ENCODE results near the gene C19orf33.
"Not testable (repeated sequence)": the region's sequence is repeated elsewhere in the genome, so short reads cannot be mapped to it uniquely, and the experiment has no call there.

The C19orf33 gene

DNA sequence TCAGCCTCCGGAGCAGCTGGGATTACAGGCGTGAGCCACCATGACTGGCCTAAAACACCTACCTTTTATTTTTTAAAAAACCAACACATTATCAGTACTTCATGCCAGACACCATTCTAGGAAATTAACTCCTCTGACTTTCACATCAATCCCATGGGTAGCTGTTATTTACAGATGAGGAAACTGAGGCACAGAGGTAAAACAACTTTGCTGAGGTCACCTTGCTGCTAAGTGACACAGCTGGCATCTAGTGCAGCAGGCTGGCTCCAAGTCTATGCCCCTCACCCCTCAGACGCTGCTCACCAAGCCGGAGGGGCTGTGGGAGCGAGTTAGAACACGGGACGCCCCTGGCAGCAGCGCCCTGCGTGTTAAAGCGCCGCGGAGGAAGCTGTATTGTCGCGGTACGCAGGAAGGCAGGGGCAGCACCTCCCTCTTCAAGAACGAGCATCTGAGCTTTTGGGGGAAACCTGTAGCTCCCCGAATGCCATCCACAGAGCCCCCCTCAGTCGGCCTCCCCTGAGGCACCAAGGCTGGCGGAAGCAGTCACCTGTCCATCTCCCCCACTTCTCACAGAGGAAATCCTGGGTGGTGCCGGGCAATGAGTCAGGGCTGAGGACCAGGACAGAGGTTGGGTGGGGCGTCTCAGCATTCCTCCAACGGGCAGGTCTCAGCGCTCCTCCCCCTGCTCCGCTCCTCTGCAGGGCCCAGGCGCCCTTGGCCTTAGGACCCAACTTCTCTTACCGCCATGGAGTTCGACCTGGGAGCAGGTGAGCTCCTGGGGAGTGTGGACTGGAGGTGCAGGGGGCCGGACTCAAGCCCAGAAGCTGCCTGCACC, at the start of gene C19orf33:
C19orf33 (plus strand) TSS at position 735 of the 835 bp plus-strand sequence; CDS start at position 746, 11 bp downstream.
- no peak for DNase-seq

- DNase-seq: no peak
Measured at GRCh38 chr19:38255383-38256014, 48.6 kb upstream of the C19orf33 start.

- DNase-seq: not testable (repeated sequence)
Measured at GRCh38 chr19:38261942-38262341, 42.1 kb upstream of the C19orf33 start.

DNA sequence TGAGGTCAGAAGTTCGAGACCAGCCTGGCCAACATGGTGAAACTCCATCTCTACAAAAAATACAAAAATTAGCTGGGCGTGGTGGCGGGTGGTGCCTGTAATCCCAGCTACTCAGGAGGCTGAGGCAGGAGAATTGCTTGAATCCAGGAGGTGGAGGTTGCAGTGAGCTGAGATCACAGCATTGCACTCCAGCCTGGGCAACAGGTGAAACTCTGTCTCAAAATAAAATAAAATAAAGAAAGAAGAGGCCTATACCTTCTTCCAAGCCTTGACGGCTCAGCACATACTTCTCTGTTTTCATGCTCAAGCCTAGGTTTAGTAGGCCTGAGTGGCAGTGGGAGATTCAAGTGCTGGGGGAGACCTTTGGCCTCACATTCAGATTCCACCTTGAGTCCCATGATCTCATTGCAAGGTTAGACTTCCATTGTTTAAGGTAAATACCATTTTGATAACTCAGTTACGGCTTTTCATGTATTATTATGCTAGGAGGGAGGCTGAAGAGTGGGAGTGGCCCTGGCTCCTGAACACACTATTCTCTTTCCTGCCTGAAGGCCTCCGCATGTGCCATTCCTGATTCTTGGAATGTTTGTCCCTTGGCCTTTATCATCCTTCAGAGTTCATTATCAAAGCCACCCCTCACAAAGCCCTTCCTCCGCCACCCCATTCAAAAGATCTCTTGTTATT, 41.3 kb upstream of the C19orf33 start:
- no peak for DNase-seq

DNA sequence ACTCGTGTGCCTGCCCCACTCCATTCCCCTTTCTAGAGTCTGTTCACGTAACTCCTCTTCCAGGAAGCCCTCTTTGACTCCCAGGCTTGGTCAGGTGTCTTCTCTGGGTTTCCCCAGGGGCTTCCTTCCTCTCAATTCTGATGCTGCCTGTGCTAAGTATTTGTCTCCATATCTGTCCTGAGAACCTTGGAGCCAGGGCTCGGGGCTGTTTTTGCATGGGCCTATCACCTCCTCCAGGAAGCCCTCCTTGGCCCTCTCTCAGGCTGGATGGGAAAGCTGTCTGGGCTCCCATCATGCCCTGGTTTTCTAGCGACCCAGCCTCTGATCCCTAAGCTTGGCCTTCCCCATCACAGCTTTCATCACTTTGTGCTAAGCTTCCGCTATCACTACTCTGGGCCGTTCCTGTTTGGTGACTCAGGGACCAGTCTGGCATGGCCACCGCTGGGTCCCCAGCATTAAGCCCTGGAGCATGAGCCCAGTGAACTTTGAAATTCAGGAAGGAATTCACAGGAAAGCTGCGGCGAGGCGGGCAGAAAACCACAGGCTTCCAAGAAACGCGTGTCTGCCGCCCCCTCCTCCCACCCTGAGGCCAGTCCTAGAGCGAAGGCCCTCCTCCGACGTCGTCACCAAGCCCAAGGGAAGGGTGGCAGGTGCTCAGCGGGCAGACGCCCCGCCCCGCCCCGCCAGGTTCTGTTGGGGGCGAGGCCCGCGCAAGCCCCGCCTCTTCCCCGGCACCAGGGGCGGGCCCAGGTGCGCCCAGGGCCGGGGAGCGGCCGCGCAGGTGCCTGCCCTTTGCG, 40.2 kb upstream of the C19orf33 start:
- DNase-seq: no peak

GRCh38 chr19:38264486-38265212, 39.4 kb upstream of the C19orf33 start, which contains the start of gene SPINT2:
Gene SPINT2, plus strand, starts transcription at chr19:38264573. Its CDS starts 320 bp downstream, at chr19:38264893.
- DNase-seq: no peak

DNA sequence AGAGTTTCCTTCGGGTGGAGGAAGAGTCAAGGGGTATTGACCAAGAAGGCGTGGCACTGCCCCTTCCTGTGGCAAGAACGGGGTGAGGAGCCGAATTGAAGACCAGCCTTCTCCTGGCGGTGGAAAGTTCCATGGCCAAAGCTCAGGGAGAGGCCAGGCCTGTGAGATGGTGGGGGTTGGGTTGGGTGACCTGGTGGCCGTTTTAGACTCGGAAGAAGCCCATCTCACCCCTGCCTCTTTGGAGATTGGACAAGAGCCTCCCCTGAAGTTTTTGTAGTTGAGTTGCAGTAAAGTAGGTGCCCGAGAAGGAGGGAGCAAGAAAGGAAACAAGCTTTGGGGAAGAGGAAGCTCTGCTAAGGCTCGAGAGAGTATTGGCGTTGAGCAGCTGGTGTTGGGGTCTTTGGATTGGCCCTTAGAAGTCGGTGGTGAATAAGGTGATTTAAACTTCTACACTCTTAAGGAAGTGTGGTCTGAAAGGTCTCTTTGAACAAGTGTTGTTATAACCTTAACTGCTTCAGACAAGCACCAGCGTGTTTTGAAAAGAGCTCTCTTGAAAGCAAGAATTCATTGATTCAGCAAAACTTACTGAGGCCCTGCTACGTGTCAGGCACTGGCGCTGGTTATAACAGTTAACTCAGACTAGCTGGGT, 38.7 kb upstream of the C19orf33 start:
- no peak for DNase-seq

DNA sequence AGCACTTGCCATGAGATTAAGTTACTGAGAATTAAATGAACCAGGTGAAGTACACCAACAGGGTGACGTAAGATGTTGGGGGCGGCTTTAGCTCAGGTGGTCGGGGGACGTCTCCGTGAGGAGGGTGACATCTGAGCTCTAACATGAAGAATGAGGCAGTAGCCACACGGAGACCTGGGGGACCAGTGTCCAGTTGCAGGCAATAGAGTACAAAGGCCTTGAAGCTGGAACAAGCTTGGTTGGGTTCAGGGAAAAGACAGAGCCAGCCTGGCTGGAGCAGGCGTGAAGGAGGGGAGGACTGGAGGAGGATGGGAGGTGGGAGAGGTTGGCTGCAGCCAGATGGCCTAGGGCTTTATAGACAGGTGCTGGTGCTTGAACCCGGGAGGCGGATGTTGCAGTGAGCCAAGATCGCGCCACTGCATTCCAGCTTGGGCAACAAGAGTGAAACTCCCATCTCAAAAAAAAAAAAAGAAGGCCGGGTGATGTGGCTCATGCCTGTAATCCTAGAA, 38.1 kb upstream of the C19orf33 start:
- no peak for DNase-seq

- no peak for DNase-seq
Measured at GRCh38 chr19:38266981-38267597, 37.0 kb upstream of the C19orf33 start.

- no peak for DNase-seq
Measured at GRCh38 chr19:38267761-38268483, 36.1 kb upstream of the C19orf33 start.

GRCh38 chr19:38268539-38268938, 35.5 kb upstream of the C19orf33 start:
- DNase-seq: no peak

- DNase-seq: no peak
Measured at GRCh38 chr19:38270587-38271167, 33.4 kb upstream of the C19orf33 start.

- no peak for DNase-seq
Measured at GRCh38 chr19:38273499-38273898, 30.6 kb upstream of the C19orf33 start.

- no peak for DNase-seq
Measured at GRCh38 chr19:38274739-38275138, 29.3 kb upstream of the C19orf33 start.

- DNase-seq: no peak
Measured at GRCh38 chr19:38276942-38277517, 27.0 kb upstream of the C19orf33 start.

DNA sequence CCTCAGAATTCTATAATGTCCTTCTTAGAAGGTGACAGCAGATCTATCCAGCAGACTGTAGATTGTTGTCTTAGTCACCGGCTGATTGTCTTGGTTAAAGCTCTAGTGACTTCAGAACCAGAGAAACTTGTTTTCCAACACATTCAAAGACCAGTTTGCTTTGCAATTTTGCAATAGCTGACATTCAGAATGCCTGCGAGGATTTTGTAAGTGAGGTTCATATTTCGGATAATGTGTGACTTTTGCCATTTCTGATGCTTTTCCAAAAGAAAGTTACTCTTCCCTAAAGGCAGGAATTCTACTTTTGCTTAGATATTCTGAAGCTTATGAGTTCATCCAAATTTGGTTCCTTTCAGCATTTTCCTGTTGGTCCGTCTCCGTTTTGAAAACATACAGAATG, 26.5 kb upstream of the C19orf33 start:
- no peak for DNase-seq

DNA sequence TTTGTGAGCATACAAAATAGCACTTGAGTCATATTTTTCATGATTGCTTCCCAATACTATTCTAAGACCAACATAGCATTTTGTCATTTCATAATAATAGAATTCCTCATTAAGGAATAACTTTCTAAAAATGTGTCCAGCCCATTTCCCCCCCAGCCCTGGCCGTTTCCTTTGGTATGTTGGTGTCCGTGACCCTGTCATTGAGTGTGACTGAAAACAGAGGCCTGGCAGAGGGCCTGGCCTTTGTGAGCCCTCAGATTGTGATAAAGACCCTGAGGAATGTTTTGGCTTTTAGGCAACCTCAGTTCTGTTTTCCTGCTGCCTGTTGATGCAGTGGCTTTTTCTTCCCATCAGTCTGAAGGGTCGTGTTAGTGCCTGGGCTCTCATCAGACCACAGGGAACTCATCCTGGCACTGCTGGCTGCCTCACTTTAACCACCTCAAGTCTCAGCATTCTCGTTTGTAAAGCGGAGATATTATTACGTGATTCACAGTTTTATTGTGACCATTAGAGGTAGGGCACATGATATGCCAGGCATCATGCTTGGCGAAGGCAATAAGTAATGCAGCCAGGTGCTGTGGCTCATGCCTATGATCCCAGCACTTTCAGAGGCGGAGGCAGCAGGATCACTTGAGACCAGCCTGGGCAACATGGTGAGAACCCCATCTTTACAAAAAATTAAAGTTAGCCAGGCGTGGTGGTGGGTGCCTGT, 25.9 kb upstream of the C19orf33 start:
- no peak for DNase-seq

DNA sequence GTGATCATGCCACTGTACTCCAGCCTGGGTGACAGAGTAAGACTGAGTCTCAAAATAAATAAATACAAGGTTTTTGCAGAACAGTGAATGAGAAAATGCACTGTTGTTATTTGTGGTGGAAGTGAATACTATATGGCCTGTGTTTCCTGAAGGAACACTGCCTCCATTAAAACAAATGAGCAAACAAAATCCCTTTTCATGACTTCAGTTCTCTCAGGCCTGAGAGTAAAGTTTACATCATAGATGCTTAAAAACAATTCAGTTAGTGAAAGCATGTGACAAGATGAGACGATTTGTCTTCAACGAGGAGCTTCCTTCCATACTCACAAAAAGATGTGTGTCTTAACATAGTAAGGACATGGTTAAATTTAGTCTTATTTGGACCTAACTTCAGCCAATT, 25.3 kb upstream of the C19orf33 start:
- DNase-seq: no peak

Measured in SIG-M5 (cell line).